ENCODE data around the gene APCDD1L.
"Not testable (repeated sequence)": the region's sequence is repeated elsewhere in the genome, so short reads cannot be mapped to it uniquely, and the experiment has no call there.

Gene APCDD1L

DNA sequence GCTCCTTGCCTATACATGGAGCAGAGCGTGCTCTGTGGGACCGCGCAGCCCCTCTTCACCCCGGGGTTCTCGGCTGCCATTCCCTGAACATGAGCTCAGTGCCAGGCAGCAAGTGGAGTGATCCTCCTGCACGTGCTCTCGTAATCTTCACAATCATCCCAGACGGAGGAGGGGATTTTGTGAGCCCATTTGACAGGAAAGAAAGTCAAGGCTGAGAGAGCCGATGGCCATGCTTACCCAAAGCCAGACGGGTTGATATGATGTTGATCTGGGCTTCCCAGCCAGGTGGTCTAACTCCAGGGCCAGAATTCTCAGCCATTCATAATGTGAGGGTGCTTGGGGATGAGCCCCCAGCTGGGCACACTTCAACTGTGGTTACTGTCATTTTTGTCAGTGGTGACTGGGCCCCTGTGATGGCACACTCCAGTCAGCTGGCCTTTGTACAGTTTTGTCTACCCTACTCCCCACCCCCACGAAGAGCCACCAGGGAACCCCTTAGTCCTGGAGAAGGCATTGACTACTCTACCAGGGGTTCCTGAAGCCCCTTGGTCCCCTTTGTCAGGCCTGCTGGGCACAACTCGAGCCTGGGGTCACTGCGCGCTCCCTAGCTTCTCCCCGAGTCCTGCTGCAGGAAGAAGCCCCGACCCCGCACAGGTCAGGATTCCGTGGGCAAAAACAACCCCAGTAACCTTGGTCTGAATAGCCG lies 1.5 kb downstream of the APCDD1L start:
- DNase-seq = no peak

GRCh38 chr20:58512808-58513552 lies 2.2 kb downstream of the APCDD1L start:
- DNase-seq = no peak

GRCh38 chr20:58511861-58512260 lies 3.3 kb downstream of the APCDD1L start:
- DNase-seq = peak; percentile 48

GRCh38 chr20:58511364-58511763 lies 3.8 kb downstream of the APCDD1L start:
- DNase-seq = no peak

- no peak for DNase-seq
Observed at GRCh38 chr20:58510921-58511320, 4.3 kb downstream of the APCDD1L start.

GRCh38 chr20:58508762-58509395 lies 6.3 kb downstream of the APCDD1L start:
- no peak for DNase-seq

GRCh38 chr20:58506999-58507398 lies 8.2 kb downstream of the APCDD1L start:
- DNase-seq = not testable (repeated sequence)

- DNase-seq = no peak
Observed at GRCh38 chr20:58504566-58504965, 10.6 kb downstream of the APCDD1L start.

DNA sequence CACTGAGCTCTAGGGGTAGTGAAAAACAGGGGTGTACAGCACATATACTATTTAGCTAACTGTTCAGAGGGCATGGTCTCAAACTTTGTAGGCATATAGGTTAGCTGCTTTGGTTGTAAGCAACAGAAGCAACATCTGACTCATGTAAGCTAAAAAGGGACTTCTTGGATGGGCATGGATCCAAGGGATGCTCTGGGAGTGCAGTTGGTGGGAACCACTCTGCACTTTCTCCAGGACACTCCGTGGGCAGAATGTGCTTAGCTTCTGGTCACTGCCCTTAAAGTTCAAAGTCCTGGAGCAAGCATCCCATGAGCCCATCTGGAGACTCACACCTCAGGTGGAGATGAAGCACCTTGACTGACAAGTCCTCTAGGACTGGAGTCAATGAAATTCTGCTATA lies 11.5 kb downstream of the APCDD1L start:
- no peak for DNase-seq

GRCh38 chr20:58500256-58500655 lies 14.9 kb downstream of the APCDD1L start:
- DNase-seq = no peak

DNA sequence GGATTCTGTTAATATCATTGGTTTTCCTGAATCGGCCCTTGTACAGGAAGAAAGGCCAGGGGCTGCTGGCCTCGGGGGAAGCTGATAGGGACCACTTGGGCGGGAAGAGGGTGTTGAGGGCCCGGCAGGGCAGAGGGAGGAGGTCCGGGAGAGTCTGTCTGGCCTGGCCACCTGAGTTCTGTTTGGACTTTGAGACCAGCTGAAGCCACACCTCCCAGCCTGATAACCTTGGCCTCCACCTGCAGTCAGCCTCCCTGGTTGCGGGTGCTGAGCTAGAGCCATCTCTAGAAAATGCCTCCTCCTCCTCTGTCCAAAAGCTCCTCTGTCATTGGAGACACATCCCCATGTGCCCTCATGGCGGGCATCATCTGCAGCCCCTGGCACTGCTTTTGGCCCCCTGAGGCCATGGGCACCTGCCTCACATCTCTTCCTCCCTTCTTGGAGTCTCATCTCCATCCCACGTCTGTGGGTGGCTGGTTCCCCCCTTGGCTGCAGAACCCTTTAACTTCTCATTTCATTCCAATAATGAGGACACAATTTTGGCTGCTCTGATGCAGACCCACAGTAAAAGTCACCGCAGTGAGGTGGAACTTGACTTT lies 16.6 kb downstream of the APCDD1L start:
- DNase-seq = no peak

DNA sequence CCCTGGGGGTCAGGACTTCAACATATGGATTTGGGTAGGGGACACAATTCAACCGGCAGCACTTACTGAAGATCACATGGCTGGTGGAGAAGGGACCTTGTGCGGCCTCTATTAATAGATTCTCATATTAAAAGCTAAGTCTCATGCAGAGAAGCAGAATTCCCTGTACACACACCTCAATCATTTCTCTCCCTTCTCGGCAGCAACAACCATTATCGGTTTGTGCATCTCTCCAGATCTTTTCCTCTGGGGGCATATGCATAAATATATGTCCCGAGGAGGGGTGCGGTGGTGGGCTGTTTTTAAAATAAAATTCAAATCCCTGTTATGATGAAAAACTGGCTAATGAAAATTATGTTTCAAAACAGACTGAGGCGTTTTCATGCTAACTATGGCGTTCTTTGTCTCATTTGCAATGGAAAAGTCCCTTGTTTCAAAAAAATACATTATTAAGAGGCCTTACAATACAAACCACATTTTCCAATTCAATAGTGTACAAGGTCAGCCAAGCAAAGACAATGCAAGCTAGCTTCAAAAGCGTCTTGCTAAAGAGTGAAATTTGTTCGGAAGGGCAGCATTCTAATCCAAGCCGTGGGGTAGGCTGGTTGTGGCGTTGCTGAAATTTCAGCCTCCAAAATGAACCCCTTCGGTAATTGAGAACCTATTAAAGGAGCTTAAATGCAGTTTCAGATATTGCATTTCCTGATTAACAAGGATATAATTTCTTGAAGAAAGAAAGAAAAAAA lies 17.3 kb downstream of the APCDD1L start:
- no peak for DNase-seq

GRCh38 chr20:58497076-58497641 lies 18.0 kb downstream of the APCDD1L start:
- DNase-seq = no peak

DNA sequence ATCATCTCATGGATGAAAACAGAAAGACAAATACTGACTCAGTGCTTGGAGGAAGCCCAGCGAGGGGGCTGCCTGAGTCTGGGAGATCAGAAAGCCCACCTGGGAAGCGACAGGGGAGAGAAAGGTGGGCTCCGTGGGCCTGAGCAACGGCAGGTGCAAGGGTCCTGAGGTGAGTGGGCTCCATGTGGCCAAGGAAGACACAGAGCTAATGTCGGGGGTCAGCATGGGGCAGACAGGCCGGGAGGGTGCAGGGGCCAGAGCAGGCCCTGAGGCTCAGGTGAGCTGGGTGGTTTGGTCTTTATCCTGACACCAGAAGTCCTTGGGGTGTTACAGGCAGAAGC lies 18.8 kb downstream of the APCDD1L start:
- no peak for DNase-seq

GRCh38 chr20:58495623-58496428 lies 19.4 kb downstream of the APCDD1L start:
- no peak for DNase-seq

- no peak for DNase-seq
Observed at GRCh38 chr20:58494923-58495622, 20.1 kb downstream of the APCDD1L start.

- DNase-seq = no peak
Observed at GRCh38 chr20:58492795-58493524, 22.2 kb downstream of the APCDD1L start.

- no peak for DNase-seq
Observed at GRCh38 chr20:58492074-58492718, 23.0 kb downstream of the APCDD1L start.

DNA sequence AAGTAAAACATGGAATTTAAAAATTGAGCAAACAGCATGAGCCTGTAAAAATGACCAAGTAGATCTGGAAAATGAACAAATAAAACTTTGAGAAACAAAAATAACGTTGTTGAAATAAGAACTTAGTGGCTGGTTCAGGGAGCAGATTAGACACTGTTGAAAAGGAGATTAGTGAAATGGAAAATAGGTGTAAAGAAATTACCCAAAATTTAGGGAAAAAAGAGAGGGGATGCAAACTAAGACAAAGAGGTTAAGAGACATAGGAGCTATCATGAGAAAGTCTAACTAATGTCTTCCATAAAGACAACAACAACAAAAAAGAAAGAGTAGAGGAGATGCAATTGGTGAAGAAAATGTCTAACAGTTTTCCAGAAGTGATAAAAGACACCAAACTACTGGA lies 29.0 kb downstream of the APCDD1L start:
- no peak for DNase-seq

DNA sequence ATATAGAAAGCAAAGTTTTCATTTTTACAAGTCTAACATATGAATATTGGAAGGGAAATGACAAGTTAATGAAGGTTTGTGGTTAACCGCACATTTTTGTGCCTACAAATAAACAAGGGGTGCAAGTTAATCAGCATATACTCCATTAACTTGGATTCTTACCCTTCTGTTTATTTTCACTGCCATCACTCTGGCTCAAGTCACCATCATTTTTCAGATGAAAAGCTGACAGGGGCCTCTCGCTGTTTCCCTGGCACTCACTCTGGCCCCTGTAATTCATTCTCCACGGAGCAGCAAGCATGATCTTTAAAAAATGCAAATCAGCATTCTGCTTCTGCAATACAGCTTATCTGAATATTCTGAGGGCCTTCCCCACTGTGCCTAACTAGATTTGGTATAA lies 29.8 kb downstream of the APCDD1L start:
- no peak for DNase-seq
